ENCODE data around the gene ZNF74. TPM values are rescaled to one million over a fixed set of nuclear protein-coding genes. Genes with fewer than 3 reads are reported as not detected.
"Not testable (repeated sequence)": the region's sequence is repeated elsewhere in the genome, so short reads cannot be mapped to it uniquely, and the experiment has no call there.

Gene ZNF74
- 28.8 TPM for total RNA-seq (ENCODE audit: unreplicated experiment)
- long read RNA-seq, partial matches to known transcripts, result 0 of 7 reads
- long read RNA-seq, other reads (novel, unspliced or antisense), result 3 of 7 reads

- peak within 1 kb of the TSS; percentile 95 for H3K4me3 Mint-ChIP-seq (ENCODE audit: unreplicated experiment)
- no peak for TF ChIP-seq CTCF (IDR thresholded peaks at IDR 0.05; ENCODE audit: unreplicated experiment)
- peaks cover 19% of the 10 kb centered on the region for H3K4me1 Mint-ChIP-seq (ENCODE audit: unreplicated experiment)
- no peaks in the 10 kb centered on the region for H3K9me3 Mint-ChIP-seq (ENCODE audit: unreplicated experiment)
- peak; percentile 83 for DNase-seq (ENCODE audit: low spot score)
- H3K27ac Mint-ChIP-seq (ENCODE audit: unreplicated experiment), result peak within 1 kb of the TSS; percentile 96
- peaks cover 25% of the 10 kb centered on the region for H3K27me3 Mint-ChIP-seq (ENCODE audit: unreplicated experiment)
- no peaks in the 10 kb centered on the region for H3K36me3 Mint-ChIP-seq (ENCODE audit: low read depth, unreplicated experiment)
Measured at GRCh38 chr22:20393705-20394476, at the start of gene ZNF74. TSS of gene ZNF74 (plus strand) at chr22:20394151. CDS start at chr22:20394629, 478 bp downstream.

DNA sequence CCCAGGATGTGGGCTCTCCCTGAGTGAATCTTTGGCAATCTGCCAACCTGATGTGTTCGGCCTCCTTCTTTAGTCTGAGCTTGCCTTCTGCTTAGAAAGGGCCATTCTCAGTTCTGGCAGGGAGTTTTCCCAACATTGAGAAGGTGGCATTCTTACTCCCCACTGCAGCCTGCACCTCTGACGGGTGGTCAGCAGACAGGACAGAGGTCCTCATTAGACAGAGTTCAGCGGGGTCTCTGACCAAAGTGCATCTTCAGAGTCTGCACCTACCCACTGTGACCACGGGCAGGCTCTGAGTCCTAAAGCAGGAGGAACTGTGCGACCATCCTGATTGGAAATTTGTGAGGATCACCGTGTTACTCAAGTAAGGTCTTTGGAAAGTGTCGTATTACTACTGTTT, 47.4 kb upstream of the ZNF74 start:
- H3K27me3 Mint-ChIP-seq (ENCODE audit: unreplicated experiment); H3K4me3 Mint-ChIP-seq (ENCODE audit: unreplicated experiment); H3K9me3 Mint-ChIP-seq (ENCODE audit: unreplicated experiment); H3K36me3 Mint-ChIP-seq (ENCODE audit: low read depth, unreplicated experiment); DNase-seq (ENCODE audit: low spot score); H3K4me1 Mint-ChIP-seq (ENCODE audit: unreplicated experiment); H3K27ac Mint-ChIP-seq (ENCODE audit: unreplicated experiment): not testable (repeated sequence)

GRCh38 chr22:20352536-20352935, 41.4 kb upstream of the ZNF74 start:
- H3K4me3 Mint-ChIP-seq (ENCODE audit: unreplicated experiment); H3K9me3 Mint-ChIP-seq (ENCODE audit: unreplicated experiment); H3K36me3 Mint-ChIP-seq (ENCODE audit: low read depth, unreplicated experiment); DNase-seq (ENCODE audit: low spot score); H3K27ac Mint-ChIP-seq (ENCODE audit: unreplicated experiment); H3K4me1 Mint-ChIP-seq (ENCODE audit: unreplicated experiment); H3K27me3 Mint-ChIP-seq (ENCODE audit: unreplicated experiment): not testable (repeated sequence)

GRCh38 chr22:20354238-20354975, 39.5 kb upstream of the ZNF74 start:
- peaks cover 4% of the 10 kb centered on the region for H3K27me3 Mint-ChIP-seq (ENCODE audit: unreplicated experiment)
- no peak overlapping the region for H3K4me3 Mint-ChIP-seq (ENCODE audit: unreplicated experiment)
- no peak for DNase-seq (ENCODE audit: low spot score)
- no peaks in the 10 kb centered on the region for H3K4me1 Mint-ChIP-seq (ENCODE audit: unreplicated experiment)
- peak overlapping the region; percentile 24 for H3K27ac Mint-ChIP-seq (ENCODE audit: unreplicated experiment)
- no peak for TF ChIP-seq CTCF (IDR thresholded peaks at IDR 0.05; ENCODE audit: unreplicated experiment)
- no peaks in the 10 kb centered on the region for H3K9me3 Mint-ChIP-seq (ENCODE audit: unreplicated experiment)
- H3K36me3 Mint-ChIP-seq (ENCODE audit: low read depth, unreplicated experiment), result no peaks in the 10 kb centered on the region

GRCh38 chr22:20355939-20356636, 37.9 kb upstream of the ZNF74 start:
- H3K27ac Mint-ChIP-seq (ENCODE audit: unreplicated experiment); DNase-seq (ENCODE audit: low spot score); H3K4me1 Mint-ChIP-seq (ENCODE audit: unreplicated experiment); H3K27me3 Mint-ChIP-seq (ENCODE audit: unreplicated experiment); H3K4me3 Mint-ChIP-seq (ENCODE audit: unreplicated experiment); H3K36me3 Mint-ChIP-seq (ENCODE audit: low read depth, unreplicated experiment); H3K9me3 Mint-ChIP-seq (ENCODE audit: unreplicated experiment): not testable (repeated sequence)

DNA sequence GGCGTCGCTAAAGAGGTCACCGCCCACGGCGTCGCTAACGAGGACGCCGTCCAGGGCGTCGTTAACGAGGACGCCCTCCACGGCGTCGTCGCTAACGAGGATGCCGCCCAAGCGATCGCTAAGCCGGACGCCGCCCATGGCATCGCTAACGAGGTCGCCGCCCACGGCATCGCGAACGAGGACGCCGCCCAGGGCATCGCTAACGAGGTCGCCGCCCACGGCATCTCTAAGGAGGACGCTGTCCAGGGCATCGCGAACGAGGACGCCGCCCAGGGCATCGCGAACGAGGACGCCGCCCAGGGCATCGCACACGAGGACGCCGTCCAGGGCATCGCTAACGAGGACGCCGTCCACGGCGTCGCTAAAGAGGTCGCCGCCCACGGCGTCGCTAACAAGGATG, 37.0 kb upstream of the ZNF74 start:
- DNase-seq (ENCODE audit: low spot score); H3K9me3 Mint-ChIP-seq (ENCODE audit: unreplicated experiment); H3K27ac Mint-ChIP-seq (ENCODE audit: unreplicated experiment); H3K4me3 Mint-ChIP-seq (ENCODE audit: unreplicated experiment); H3K27me3 Mint-ChIP-seq (ENCODE audit: unreplicated experiment); H3K36me3 Mint-ChIP-seq (ENCODE audit: low read depth, unreplicated experiment); H3K4me1 Mint-ChIP-seq (ENCODE audit: unreplicated experiment): not testable (repeated sequence)

- DNase-seq (ENCODE audit: low spot score); H3K4me1 Mint-ChIP-seq (ENCODE audit: unreplicated experiment); H3K4me3 Mint-ChIP-seq (ENCODE audit: unreplicated experiment); H3K27me3 Mint-ChIP-seq (ENCODE audit: unreplicated experiment); H3K36me3 Mint-ChIP-seq (ENCODE audit: low read depth, unreplicated experiment); H3K9me3 Mint-ChIP-seq (ENCODE audit: unreplicated experiment); H3K27ac Mint-ChIP-seq (ENCODE audit: unreplicated experiment): not testable (repeated sequence)
Measured at GRCh38 chr22:20357967-20358366, 36.0 kb upstream of the ZNF74 start.

- H3K4me3 Mint-ChIP-seq (ENCODE audit: unreplicated experiment); H3K27me3 Mint-ChIP-seq (ENCODE audit: unreplicated experiment); H3K36me3 Mint-ChIP-seq (ENCODE audit: low read depth, unreplicated experiment); H3K27ac Mint-ChIP-seq (ENCODE audit: unreplicated experiment); H3K9me3 Mint-ChIP-seq (ENCODE audit: unreplicated experiment); DNase-seq (ENCODE audit: low spot score); H3K4me1 Mint-ChIP-seq (ENCODE audit: unreplicated experiment): not testable (repeated sequence)
Measured at GRCh38 chr22:20358503-20359239, 35.3 kb upstream of the ZNF74 start.

DNA sequence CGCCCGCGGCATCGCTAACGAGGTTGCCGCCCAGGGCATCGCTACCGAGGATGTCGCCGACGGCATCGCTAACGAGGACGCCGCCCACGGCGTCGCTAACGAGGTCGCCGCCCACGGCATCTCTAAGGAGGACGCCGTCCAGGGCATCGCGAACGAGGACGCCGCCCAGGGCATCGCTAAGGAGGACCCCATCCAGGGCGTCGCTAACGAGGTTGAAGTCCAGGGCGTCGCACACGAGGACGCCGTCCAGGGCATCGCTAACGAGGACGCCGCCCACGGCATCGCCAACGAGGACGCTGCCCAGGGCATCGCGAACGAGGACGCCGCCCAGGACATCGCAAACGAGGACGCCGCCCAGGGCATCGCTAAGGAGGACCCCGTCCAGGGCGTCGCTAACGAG, 33.7 kb upstream of the ZNF74 start:
- H3K36me3 Mint-ChIP-seq (ENCODE audit: low read depth, unreplicated experiment); H3K27ac Mint-ChIP-seq (ENCODE audit: unreplicated experiment); H3K9me3 Mint-ChIP-seq (ENCODE audit: unreplicated experiment); H3K4me1 Mint-ChIP-seq (ENCODE audit: unreplicated experiment); H3K27me3 Mint-ChIP-seq (ENCODE audit: unreplicated experiment); H3K4me3 Mint-ChIP-seq (ENCODE audit: unreplicated experiment); DNase-seq (ENCODE audit: low spot score): not testable (repeated sequence)

Measured in endothelial cell (in vitro differentiated cells).